ENCODE results near the gene RABGAP1L.
"Not testable (repeated sequence)": the region's sequence is repeated elsewhere in the genome, so short reads cannot be mapped to it uniquely, and the experiment has no call there.

DNA sequence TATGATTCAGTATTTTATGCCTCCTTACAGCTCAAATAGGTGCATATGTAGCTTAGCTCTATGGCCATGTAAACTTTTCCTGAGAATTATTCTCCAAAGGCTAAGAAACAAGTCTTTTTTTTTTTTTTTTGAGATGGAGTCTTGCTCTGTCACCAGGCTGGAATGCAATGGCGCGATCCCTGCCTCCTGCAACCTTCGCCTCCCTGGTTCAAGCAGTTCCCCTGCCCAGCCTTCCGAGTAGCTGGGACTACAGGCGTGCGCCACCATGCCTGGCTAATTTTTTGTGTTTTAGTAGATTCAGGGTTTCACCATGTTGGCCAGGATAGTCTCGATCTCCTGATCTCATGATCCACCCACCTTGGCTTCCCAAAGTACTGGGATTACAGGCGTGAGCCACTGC lies 657.3 kb downstream of the RABGAP1L start:
- TF ChIP-seq CTCF, POLR2A (IDR thresholded peaks at IDR 0.05): not testable (repeated sequence)

Measured in Peyer's patch (tissue), 4 donors.